IMR-90 (cell line): ENCODE results near the gene FBXO31.

Experiments
- ELK1 ChIP-seq: fragments of 150-350 bp; IDR thresholded peaks from 2 replicates; pipeline ENCODE4 v1.6.1; 2016; ENCODE audit warnings: low read depth, mild to moderate bottlenecking, low read length, moderate library complexity, borderline replicate concordance
- MXI1 ChIP-seq: IDR thresholded peaks from 2 replicates; pipeline ENCODE4 v1.6.1; 2012; ENCODE audit warnings: low read depth, mild to moderate bottlenecking, low read length, moderate library complexity, borderline replicate concordance
- POLR2A ChIP-seq: IDR thresholded peaks from 2 replicates; pipeline ENCODE4 v1.6.1; 2012; ENCODE audit warnings: mild to moderate bottlenecking, low read depth, low read length
- RAD21 ChIP-seq: IDR thresholded peaks from 2 replicates; pipeline ENCODE4 v1.6.1; 2012; ENCODE audit warnings: low read length, improper control_type of control experiment
- RCOR1 ChIP-seq: IDR thresholded peaks from 2 replicates; pipeline ENCODE4 v1.6.1; 2012; ENCODE audit warnings: mild to moderate bottlenecking, low read length, improper control_type of control experiment; ENCODE audit not compliant: insufficient replicate concordance
- TF ChIP-seq, protein P1 (sequence below): conservative IDR thresholded peaks from 2 replicates; pipeline ENCODE4 v1.5.1; 2012; ENCODE audit warnings: mild to moderate bottlenecking, low read depth, low read length, improper control_type of control experiment
- TF ChIP-seq, protein P2 (sequence below): fragments of 150-350 bp; IDR thresholded peaks from 2 replicates; pipeline ENCODE4 v1.6.1; 2017; ENCODE audit warnings: mild to moderate bottlenecking, antibody characterized with exemption, low read length, low read depth

GRCh38 chr16:87414251-87414680, 30.7 kb upstream of the FBXO31 start:
- TF ChIP-seq, protein P1, sequence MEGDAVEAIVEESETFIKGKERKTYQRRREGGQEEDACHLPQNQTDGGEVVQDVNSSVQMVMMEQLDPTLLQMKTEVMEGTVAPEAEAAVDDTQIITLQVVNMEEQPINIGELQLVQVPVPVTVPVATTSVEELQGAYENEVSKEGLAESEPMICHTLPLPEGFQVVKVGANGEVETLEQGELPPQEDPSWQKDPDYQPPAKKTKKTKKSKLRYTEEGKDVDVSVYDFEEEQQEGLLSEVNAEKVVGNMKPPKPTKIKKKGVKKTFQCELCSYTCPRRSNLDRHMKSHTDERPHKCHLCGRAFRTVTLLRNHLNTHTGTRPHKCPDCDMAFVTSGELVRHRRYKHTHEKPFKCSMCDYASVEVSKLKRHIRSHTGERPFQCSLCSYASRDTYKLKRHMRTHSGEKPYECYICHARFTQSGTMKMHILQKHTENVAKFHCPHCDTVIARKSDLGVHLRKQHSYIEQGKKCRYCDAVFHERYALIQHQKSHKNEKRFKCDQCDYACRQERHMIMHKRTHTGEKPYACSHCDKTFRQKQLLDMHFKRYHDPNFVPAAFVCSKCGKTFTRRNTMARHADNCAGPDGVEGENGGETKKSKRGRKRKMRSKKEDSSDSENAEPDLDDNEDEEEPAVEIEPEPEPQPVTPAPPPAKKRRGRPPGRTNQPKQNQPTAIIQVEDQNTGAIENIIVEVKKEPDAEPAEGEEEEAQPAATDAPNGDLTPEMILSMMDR: no peak
- TF ChIP-seq POLR2A (no peak), RAD21 (no peak), RCOR1 (no peak), ELK1 (no peak), MXI1 (no peak)
- TF ChIP-seq, protein P2, sequence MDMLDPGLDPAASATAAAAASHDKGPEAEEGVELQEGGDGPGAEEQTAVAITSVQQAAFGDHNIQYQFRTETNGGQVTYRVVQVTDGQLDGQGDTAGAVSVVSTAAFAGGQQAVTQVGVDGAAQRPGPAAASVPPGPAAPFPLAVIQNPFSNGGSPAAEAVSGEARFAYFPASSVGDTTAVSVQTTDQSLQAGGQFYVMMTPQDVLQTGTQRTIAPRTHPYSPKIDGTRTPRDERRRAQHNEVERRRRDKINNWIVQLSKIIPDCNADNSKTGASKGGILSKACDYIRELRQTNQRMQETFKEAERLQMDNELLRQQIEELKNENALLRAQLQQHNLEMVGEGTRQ: no peak
